ENCODE data around the gene PWP2. TPM values are rescaled to one million over a fixed set of nuclear protein-coding genes. Genes with fewer than 3 reads are reported as not detected.
"Not testable (repeated sequence)": the region's sequence is repeated elsewhere in the genome, so short reads cannot be mapped to it uniquely, and the experiment has no call there.

The PWP2 gene
- total RNA-seq, 4 donors from 2014 or later = 5.4 to 18.3 (median 6.6) TPM

DNA sequence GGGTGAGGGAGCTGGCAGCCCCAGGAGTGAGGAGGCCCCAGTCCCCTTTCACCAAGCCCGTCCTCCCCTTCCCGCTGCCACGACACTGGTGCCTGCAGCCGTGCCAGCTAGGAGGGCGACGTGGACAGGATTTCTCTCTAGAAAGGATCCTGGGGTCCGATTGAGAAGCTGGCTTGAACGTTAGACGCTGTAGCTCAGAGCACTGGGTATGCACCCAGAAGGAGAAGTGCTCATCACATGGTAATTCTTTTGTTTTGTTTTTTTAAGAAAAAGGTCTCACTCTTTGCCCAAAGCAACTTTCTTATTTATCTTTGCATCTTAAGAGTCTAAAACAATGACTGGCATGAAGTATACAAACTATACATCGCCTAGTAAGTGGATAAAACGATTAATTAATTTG, 60.3 kb downstream of the PWP2 start:
- H3K4me3 ChIP-seq; H3K4me1 ChIP-seq; H3K27me3 ChIP-seq; intact Hi-C loops (cut with DNase I); H3K9me3 ChIP-seq; H3K27ac ChIP-seq; H3K36me3 ChIP-seq; DNase-seq: not testable (repeated sequence)
- WGBS, 2 donors = no CpG with 5 or more reads among the region's 11 CpGs

- H3K36me3 ChIP-seq; intact Hi-C loops (cut with DNase I); DNase-seq; H3K4me3 ChIP-seq; H3K9me3 ChIP-seq; H3K27ac ChIP-seq; H3K27me3 ChIP-seq; H3K4me1 ChIP-seq: not testable (repeated sequence)
- WGBS, 2 donors = no CpG with 5 or more reads among the region's 10 CpGs
Observed at GRCh38 chr21:44170326-44170725, 63.1 kb downstream of the PWP2 start.

DNA sequence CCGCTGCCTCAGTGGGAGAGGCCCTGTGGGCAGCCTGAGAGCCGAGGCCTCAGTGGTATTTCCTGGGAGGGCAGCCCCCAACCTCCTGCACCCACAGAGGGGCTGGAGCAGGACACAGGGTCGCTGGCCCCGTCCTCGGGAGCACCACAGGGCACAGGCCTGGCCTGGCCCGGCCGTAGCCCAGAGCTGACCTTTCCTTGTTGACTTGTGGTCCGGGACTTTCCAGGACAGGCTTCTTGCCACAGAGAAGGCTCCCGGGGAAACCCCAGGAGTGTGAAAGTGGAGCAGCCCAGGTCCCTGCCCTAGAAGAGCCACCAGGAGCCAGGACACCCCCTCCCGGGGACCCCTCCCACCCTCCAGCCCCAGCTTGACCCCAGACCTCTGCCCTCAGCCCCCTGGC, 63.7 kb downstream of the PWP2 start:
- intact Hi-C loops (cut with DNase I); H3K9me3 ChIP-seq: not testable (repeated sequence)
- no CpG with 5 or more reads among the region's 10 CpGs for WGBS, 2 donors

DNA sequence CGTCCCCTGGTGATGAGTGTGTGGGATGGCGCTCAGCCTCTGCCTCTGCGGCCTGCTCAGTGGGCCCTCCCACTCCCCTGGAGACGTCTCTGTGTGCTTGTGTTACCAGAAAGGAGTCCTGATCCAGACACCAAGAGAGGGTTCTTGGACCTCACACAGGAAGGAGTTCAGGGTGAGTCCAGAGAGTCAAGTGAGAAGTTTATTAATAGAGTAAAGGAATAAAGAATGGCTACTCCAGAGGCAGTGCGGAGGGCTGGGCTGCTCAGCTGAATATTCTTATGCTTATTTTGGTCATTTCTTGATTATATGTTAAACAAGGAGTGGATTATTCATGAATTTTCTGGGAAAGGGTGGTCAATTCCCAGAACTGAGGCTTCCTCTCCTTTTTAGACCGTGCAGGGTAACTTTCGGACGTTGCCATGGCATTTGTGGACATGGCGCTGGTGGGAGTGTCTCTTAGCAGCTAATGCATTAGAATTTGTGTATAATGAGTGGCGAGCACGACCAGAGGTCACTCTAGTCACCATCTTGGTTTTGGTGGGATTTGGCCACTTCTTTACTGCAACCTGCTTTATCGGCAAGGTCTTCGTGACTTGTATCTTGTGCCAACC, 64.9 kb downstream of the PWP2 start:
- intact Hi-C loops (cut with DNase I); H3K27me3 ChIP-seq; DNase-seq; H3K4me3 ChIP-seq; H3K27ac ChIP-seq; H3K9me3 ChIP-seq; H3K36me3 ChIP-seq; H3K4me1 ChIP-seq: not testable (repeated sequence)
- no CpG with 5 or more reads among the region's 13 CpGs for WGBS, 2 donors

More for the DNA sequence above, 63.7 kb downstream of the PWP2 start:
- not testable (repeated sequence) for H3K4me1 ChIP-seq, H3K4me3 ChIP-seq, H3K27ac ChIP-seq, H3K27me3 ChIP-seq, H3K36me3 ChIP-seq, DNase-seq

DNA sequence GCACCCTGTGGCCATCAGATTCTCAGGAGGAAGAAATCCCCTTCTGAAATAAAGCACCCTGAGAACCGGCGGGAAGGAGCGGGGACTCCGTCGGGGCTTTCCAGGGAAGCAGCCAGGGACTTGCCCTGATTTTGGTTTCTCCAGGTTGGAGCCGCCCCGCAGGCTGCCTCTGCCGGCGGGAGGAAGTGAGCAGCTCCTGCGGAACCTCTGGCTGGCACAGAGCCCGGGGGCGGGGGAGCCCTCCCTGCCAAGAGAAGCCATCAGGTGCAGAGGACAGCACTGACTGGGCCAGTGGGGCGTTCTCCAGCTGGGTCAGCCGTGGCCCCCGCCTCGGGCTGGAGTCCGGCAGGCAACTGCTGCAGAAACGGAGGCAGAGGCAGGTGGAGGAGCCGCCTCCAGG, 65.5 kb downstream of the PWP2 start:
- intact Hi-C loops (cut with DNase I); DNase-seq; H3K4me1 ChIP-seq; H3K27ac ChIP-seq; H3K36me3 ChIP-seq; H3K27me3 ChIP-seq; H3K4me3 ChIP-seq; H3K9me3 ChIP-seq: not testable (repeated sequence)
- WGBS, 2 donors = no CpG with 5 or more reads among the region's 19 CpGs

DNA sequence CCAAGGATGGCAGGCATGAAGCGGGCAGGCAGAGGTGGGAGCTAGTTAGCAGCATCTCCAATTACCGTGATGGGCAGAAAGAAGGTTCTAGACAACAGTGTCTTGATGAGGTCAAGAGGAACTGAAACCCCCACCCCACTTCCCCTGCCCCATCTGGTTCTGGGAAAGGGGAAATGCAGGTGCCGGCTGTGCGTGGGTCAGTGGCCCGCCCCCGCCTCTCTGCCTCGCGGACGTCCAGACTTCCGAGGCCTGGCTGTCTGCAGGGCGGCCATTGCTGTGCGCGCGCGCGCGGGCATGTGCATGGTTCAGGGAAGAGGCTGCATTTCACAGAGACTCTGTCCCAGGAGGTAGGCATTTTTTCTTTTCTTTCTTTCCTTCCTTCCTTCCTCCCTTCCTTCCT, 68.0 kb downstream of the PWP2 start:
- H3K4me1 ChIP-seq; DNase-seq; H3K4me3 ChIP-seq; H3K27me3 ChIP-seq; H3K9me3 ChIP-seq; H3K27ac ChIP-seq; intact Hi-C loops (cut with DNase I); H3K36me3 ChIP-seq: not testable (repeated sequence)
- no CpG with 5 or more reads among the region's 17 CpGs for WGBS, 2 donors

GRCh38 chr21:44176127-44176526, 68.9 kb downstream of the PWP2 start:
- DNase-seq; H3K4me3 ChIP-seq; H3K36me3 ChIP-seq; H3K27me3 ChIP-seq; intact Hi-C loops (cut with DNase I); H3K9me3 ChIP-seq; H3K27ac ChIP-seq; H3K4me1 ChIP-seq: not testable (repeated sequence)
- WGBS, 2 donors = no CpG with 5 or more reads among the region's 14 CpGs

Other genes starting within 250 kb of the PWP2 start
- gene AGPAT3, start 242.2 kb upstream of the PWP2 start, total RNA-seq = 10 to 100 TPM; 31.7 to 35.7 (median 33.0) TPM
- gene TRAPPC10, start 95.1 kb upstream of the PWP2 start, total RNA-seq = 10 to 100 TPM; 16.8 to 26.6 (median 20.7) TPM
- 10 to 100 TPM in 2 of 4 donors, 1 to 10 TPM in 2; 4.2 to 23.8 (median 9.0) TPM for gene GATD3, start 26.3 kb downstream of the PWP2 start, total RNA-seq
- 1 to 10 TPM; 2.3 to 4.6 (median 2.5) TPM for gene ICOSLG, start 133.5 kb downstream of the PWP2 start, total RNA-seq
- not detected for gene DNMT3L, start 154.5 kb downstream of the PWP2 start, total RNA-seq
- not detected for gene AIRE, start 178.5 kb downstream of the PWP2 start, total RNA-seq
- 100 to 1,000 TPM in 1 of 4 donors, 10 to 100 TPM in 3; 81.3 to 135 (median 94.6) TPM for gene PFKL, start 192.7 kb downstream of the PWP2 start, total RNA-seq
- gene CFAP410, start 232.0 kb downstream of the PWP2 start, total RNA-seq = 10 to 100 TPM in 2 of 4 donors, 1 to 10 TPM in 2; 7.9 to 21.8 (median 13.7) TPM
- gene TRPM2, start 246.2 kb downstream of the PWP2 start, total RNA-seq = 1 to 10 TPM in 3 of 4 donors, under 1 TPM in 1; 0.40 to 6.9 (median 2.5) TPM

Measured in esophagus squamous epithelium (tissue), 5 donors.